ENCODE measurements around the gene FRMD1.

FRMD1 gene

DNA sequence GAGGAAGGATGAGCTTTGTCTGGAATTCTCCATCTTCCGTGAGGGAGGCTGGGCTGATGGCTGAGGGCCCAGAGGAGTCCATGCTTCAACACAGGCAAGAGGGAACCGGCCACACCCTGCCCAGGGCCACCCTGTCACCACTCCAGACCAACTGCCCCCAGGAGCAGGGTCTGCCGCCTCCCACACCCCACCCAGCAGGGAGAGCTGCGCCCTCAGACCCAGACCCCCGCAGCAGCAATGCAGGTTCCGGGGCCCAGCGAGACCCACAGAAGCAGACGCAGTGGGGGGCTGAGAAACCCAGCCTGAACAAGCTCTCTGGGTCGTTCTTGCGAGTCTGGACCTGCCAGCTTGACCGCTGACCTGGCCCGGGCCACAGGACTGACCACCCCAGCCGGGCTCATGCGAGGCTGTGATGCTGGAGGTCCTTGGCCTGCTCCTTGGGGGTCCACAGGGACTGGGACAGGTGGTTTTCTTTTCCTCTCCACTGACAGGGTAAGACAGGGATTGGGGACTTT, 25.0 kb downstream of the FRMD1 start:
- DNase-seq: no peak

GRCh38 chr6:168053086-168053956, 25.7 kb downstream of the FRMD1 start:
- DNase-seq: no peak

DNA sequence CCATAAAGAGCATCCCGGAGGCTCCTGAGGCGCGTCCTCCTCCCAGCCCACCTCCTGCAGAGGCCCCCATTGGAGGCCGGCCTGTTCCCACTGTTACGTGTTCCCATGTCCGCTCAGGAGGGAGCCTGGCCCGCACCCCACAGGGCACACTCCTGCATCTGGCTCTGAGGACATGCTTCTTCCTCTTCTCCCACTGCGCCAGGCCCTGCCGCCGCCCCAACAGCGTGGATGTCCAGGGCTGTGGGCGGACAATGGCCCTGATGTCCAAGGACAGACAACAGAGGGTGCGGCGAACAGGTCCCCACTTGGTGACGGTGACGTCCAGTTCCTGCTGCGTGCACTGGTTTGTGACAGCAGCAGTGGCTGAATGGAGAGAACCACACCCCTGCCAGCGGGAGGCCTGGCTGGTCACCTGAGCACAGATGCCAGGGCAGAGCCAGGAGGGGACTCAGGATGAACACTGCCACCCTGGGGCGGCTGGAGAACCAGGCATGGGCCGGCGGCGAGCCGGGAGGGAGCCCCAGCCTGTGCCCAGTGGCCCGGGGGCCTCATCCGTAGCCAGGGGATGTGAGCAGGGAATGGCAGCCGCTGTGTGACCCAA, 26.6 kb downstream of the FRMD1 start:
- peak; percentile 54 for DNase-seq

GRCh38 chr6:168051648-168052047, 27.4 kb downstream of the FRMD1 start:
- no peak for DNase-seq

GRCh38 chr6:168050881-168051586, 28.0 kb downstream of the FRMD1 start:
- no peak for DNase-seq

- DNase-seq: no peak
These were observed 28.7 kb downstream of the FRMD1 start for GRCh38 chr6:168050225-168050880.

- no peak for DNase-seq
These were observed 29.2 kb downstream of the FRMD1 start for GRCh38 chr6:168049706-168050224.

DNA sequence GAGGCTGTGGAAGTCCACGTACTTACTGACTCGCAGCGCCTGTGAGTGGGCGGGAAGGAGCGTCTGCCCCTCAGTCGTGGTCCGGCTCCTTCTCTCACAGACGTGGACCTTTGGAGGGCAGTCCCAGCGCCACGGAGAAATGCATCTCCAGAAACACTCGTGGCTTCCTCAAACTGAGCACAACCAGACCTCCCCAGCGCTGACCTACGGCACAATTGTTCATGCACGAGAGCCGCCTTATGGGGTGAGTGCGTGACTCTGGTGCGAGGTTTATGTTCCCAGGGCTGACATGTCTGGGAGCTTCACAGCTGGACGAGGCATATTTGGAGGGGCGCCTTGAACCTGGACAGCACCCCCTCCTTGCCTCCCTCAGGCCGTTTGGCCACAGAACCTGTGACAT, 29.7 kb downstream of the FRMD1 start:
- DNase-seq: no peak

DNA sequence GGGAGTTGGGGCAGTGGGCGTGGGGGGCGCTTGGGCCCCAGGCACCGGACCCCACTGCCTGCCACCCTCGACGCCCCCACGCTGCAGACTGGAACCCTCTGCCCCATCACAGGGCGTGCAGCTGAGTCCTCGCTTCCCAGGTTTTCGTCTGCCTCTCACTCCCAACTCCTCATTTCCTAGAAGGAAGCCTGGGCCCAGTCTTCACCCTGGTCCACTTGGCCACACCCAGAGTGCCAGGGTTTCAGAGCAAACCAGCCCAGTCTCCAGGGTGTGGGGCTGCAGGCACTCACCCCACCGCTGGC, 30.3 kb downstream of the FRMD1 start:
- no peak for DNase-seq

DNA sequence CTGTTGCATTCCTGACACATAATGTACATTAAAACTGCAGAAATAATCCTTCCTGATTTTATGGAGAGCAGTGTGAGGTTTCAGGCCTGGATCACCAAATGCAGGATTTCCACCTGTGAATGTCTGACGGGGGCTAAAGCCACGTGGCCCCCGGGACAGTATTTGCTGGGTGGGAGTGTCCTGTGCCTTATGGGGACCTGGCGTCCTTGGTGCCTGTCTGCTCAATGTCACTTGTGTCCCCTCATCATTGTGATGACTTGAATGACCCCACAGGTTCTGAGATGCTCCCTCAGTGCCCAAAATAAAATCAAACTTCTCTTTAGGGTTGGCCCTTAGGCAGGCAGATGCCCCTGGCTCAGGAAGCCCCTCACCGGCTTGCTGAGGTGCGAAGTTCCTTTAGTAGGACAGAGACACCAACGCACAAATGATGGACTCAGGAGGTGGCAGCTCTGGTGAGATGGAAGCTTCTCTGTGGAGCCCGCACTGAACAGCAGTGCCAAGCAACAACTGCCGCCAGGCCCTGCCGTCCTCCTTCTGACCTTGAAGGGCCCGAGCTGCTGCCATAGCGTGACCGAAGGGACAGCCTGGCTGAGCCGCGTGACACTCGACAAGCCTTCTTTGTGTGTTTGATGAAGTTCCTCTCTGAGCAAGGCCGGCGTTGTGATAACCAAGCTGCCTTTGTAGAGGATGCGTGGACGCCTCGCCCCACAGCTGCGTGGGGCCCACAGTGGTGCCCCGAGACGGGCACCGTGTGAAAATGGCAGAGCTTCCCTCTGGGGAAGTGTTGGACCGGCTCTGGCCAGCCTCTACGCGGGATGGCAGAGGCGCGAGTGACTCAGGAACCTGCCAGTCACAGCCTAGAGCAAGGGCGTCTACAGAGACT, 30.9 kb downstream of the FRMD1 start:
- DNase-seq: no peak

DNA sequence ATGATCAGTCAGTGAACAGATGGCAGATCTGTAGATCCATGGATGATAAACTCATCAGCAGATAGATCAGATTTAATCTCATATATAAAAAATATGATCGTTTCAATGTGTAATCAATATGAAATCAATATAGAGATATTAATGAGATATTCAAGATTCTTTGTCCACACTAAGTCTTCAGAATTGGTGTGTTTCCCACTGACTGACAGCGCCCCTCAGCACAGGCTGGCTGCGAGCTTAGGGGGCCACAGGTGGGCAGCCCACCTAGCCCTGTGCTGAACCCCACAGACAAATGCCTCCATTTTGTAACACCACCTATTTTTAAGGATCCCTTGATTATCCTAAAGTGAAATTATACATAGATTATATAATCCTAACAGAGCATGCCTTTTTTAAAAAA, 32.3 kb downstream of the FRMD1 start:
- DNase-seq: no peak

- no peak for DNase-seq
These were observed 33.0 kb downstream of the FRMD1 start for GRCh38 chr6:168045706-168046620.

GRCh38 chr6:168045141-168045691, 33.8 kb downstream of the FRMD1 start:
- DNase-seq: no peak

DNA sequence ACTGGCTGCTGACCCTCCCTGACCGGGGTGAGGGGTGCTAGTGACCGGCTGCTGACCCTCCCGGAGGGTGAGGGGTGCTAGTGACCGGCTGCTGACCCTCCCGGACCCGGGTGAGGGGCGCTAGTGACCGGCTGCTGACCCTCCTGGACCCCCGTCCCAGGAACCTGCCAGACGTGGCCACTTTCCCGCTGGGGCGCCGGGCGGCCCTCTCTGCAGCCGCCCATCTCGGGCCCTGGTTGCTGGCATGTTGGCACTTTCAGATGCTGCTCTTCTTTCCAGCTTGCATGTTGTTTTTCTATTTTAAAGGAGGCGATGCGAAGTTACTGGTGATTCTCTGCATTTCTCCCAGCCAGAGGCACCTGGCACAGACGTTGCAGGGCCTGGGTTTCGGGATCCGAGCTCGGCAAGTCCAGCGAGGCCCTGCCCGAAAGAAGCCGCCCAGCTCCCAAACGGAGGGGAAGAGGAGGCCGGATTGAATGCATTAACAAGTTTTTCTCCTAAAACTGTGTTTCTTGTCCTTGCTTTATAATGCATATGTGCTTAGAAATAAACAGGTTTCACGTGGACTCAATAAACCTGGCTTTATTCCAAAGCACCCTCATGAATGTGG, 34.4 kb downstream of the FRMD1 start:
- DNase-seq: no peak

DNA sequence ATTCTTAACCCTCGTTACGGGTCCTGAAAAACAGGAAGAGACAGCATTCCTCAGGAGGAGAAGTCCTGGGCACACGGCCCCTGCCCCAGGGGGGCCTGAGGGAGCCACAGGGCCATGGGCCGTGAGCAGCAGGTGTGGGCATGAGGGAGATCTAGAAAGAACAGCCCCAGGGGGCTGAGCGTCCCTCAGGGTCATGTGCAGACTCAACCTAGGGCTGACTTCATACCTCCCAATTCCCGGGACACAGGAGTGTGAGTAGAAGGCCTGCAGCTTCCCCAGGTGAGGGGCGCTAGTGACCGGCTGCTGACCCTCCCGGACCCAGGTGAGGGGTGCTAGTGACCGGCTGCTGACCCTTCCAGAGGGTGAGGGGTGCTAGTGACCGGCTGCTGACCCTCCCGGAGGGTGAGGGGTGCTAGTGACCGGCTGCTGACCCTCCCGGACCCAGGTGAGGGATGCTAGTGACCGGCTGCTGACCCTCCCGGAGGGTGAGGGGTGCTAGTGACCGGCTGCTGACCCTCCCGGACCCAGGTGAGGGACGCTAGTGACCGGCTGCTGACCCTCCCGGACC, 35.1 kb downstream of the FRMD1 start:
- DNase-seq: no peak

GRCh38 chr6:168043193-168043847, 35.7 kb downstream of the FRMD1 start:
- DNase-seq: no peak

GRCh38 chr6:168042426-168043192, 36.4 kb downstream of the FRMD1 start:
- no peak for DNase-seq

DNA sequence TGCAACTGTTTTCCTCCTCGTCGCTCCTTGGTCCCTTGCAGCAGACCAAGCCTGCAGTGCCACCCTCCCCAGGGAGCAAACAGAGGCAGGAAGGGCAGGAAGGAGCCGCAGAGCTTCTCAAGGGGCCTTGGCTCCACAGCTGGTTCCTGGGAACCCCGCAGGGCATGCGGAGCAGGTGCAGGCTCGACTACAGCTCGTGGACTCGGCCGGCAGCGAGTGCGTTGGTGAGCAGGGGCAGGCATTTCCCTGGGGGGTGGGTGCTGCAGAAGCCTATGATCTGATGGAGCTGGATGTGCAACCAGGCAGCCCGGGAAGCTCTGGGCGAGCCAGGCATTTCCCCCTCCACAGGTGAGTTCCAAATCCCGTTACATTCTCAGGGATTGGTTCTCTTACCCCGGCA, 37.1 kb downstream of the FRMD1 start:
- DNase-seq: no peak

Data from NCI-H345 (cell line).